ENCODE measurements around the gene RBM20. TPM values are rescaled to one million over a fixed set of nuclear protein-coding genes. Genes with fewer than 3 reads are reported as not detected.

Gene RBM20
- total and polyA plus RNA-seq, 10 of the 15 experiments (the other 5 are each of a cell fraction or from before 2014, with no cell fraction given): 0.04 to 0.26 (median 0.15) TPM

- intact Hi-C loops (cut with micrococcal nuclease; ENCODE audit: unreplicated experiment): loop anchor here (10.0 kb wide), 1 partner anchor 55 kb away; no protein-coding TSS in a partner anchor
- Histone ChIP-seq H3K9me3 (replicated peaks; ENCODE audit: control insufficient read depth, insufficient read depth, low read length) (no peaks in the 10 kb centered on the region), H2AFZ (ENCODE audit: control insufficient read depth, low read depth, low read length) (no peak overlapping the region), H3K27ac (ENCODE audit: control insufficient read depth, insufficient read depth) (no peak overlapping the region), H3K27me3 (replicated peaks in 1 of 2; ENCODE audit: control insufficient read depth in 2 of 2, insufficient read depth in 2 of 2, low read length in 1 of 2) (no peaks in the 10 kb centered on the region), H3K4me2 (ENCODE audit: control insufficient read depth, insufficient read depth) (no peak overlapping the region), H3K79me2 (ENCODE audit: control insufficient read depth, insufficient read depth, low read length) (no peaks in the 10 kb centered on the region), H3K36me3 (ENCODE audit: control insufficient read depth in 2 of 2, insufficient read depth in 2 of 2, low read length in 1 of 2) (no peaks in the 10 kb centered on the region), H3K4me1 (ENCODE audit: control insufficient read depth, insufficient read depth, low read length) (no peaks in the 10 kb centered on the region), H3K4me3 (no peak overlapping the region), H3K9ac (ENCODE audit: control insufficient read depth, insufficient read depth, low read length) (no peak overlapping the region), H4K20me1 (ENCODE audit: control insufficient read depth, insufficient read depth) (no peaks in the 10 kb centered on the region)
- in situ Hi-C loops (cut with MboI): no loop called here
- ChIA-PET SMC1A (ENCODE audit: uncharacterized antibody, unreplicated experiment) (no interaction called here), RAD21 (ENCODE audit: unreplicated experiment) (interaction anchor here (1.1 kb wide), 1 partner anchor 9 kb away, joined by 4 read pairs; no protein-coding TSS in a partner anchor), POLR2A (no interaction called here), CTCF (interaction anchor here (1.5 kb wide), 1 partner anchor 38 kb away, joined by 4 read pairs; no protein-coding TSS in a partner anchor)
- DNase-seq (ENCODE audit: low read depth, low spot score) (no peak), ATAC-seq (no peak), FAIRE-seq (no peak)
- BruUV-seq (replicated peaks): no TSS peak
- WGBS (ENCODE audit: insufficient coverage, insufficient replicate concordance, low lambda C conversion rate, missing lambda C conversion rate): 67% methylated on average over 10 of the region's 10 CpGs
- TF ChIP-seq BCLAF1 (IDR thresholded peaks at IDR 0.05): no peak
- TF ChIP-seq IRF5 (IDR thresholded peaks at IDR 0.05; ENCODE audit: borderline replicate concordance): no peak
- no peak for TF ChIP-seq ZNF687 (IDR thresholded peaks at IDR 0.05)
- TF ChIP-seq STAT3 (IDR thresholded peaks at IDR 0.05; ENCODE audit: low read depth, low read length): no peak
- TF ChIP-seq RFX5 (IDR thresholded peaks at IDR 0.05; ENCODE audit: low read depth, low read length): no peak
- no peak for TF ChIP-seq MAX (IDR thresholded peaks at IDR 0.05; ENCODE audit: low read depth, low read length)
- no peak for TF ChIP-seq CREB1 (IDR thresholded peaks at IDR 0.05; ENCODE audit: low read depth)
- no peak for TF ChIP-seq BRCA1 (IDR thresholded peaks at IDR 0.05; ENCODE audit: low read depth, low read length)
- no peak for TF ChIP-seq NRF1 (conservative IDR thresholded peaks at IDR 0.05; ENCODE audit: low read depth, low read length)
- TF ChIP-seq E2F4 (IDR thresholded peaks at IDR 0.05; ENCODE audit: low read depth, low read length): no peak
- TF ChIP-seq HDAC6 (IDR thresholded peaks at IDR 0.05; ENCODE audit: unreplicated experiment): no peak
- no peak for TF ChIP-seq BACH1 (IDR thresholded peaks at IDR 0.05; ENCODE audit: borderline replicate concordance)
- TF ChIP-seq CHD2 (IDR thresholded peaks at IDR 0.05; ENCODE audit: borderline replicate concordance, low read depth, low read length): no peak
These were observed 65.9 kb downstream of the RBM20 start for GRCh38 chr10:110709964-110710587.

Measured in GM12878 (cell line).